GM18505 (cell line): ENCODE data around the gene CS.
"Not testable (repeated sequence)": the region's sequence is repeated elsewhere in the genome, so short reads cannot be mapped to it uniquely, and the experiment has no call there.

Experiments
- ATAC-seq: cut with Tn5 transposase; IDR thresholded peaks from one replicate; pipeline ENCODE4 v1.9.1; 2021; ENCODE audit not compliant: unreplicated experiment
- POLR2A ChIP-seq: IDR thresholded peaks from 4 replicates; pipeline ENCODE4 v1.6.1; 2011; ENCODE audit warnings: borderline replicate concordance; ENCODE audit not compliant: insufficient read depth, insufficient read length; ENCODE audit errors: extremely low read depth

CS gene

GRCh38 chr12:56280849-56281248 is 19.3 kb downstream of the CS start:
- TF ChIP-seq POLR2A, result no peak
- ATAC-seq, result no peak

DNA sequence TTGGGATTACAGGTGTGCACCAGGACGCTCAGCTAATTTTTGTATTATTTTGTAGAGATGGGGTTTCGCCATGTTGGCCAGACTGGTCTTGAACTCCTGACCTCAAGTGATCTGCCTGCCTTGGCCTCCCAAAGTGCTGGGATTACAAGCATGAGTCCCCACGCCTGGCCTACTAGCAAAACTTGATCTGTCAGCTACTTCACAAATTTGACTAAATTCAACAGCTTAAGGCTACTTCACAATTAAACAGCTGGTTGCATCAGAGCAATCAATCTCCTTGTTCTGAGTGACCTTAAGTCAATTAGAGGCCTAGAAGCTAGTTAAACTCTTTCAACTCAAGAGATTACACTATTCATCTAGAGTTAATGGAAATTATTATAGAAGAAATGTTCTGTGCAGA is 21.2 kb downstream of the CS start:
- TF ChIP-seq POLR2A, result no peak
- ATAC-seq, result no peak

DNA sequence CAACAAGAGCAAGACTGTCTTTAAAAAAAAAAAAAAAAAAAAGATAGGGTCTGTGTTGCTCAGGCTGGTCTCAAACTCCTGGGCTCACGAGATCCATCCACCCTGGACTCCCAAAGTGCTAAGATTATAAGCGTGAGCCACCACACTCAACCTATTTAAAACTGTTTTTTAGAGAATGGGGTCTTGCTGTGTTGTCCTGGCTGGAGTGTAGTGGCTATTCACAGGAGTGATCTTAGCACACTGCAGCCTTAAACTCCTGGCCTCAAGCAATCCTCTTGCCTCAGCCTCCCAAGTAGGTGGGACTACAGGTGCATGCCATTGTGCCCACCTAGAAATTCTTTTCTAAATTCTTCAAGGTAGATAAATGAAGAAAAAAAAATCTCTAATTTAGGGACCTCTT is 25.8 kb downstream of the CS start:
- TF ChIP-seq POLR2A, result no peak

GRCh38 chr12:56272468-56272867 is 27.7 kb downstream of the CS start:
- ATAC-seq, result not testable (repeated sequence)

More for the DNA sequence above, 25.8 kb downstream of the CS start:
- ATAC-seq, result no peak

- no peak for TF ChIP-seq POLR2A
- ATAC-seq, result no peak
These were observed 29.1 kb downstream of the CS start for GRCh38 chr12:56271031-56271430.

DNA sequence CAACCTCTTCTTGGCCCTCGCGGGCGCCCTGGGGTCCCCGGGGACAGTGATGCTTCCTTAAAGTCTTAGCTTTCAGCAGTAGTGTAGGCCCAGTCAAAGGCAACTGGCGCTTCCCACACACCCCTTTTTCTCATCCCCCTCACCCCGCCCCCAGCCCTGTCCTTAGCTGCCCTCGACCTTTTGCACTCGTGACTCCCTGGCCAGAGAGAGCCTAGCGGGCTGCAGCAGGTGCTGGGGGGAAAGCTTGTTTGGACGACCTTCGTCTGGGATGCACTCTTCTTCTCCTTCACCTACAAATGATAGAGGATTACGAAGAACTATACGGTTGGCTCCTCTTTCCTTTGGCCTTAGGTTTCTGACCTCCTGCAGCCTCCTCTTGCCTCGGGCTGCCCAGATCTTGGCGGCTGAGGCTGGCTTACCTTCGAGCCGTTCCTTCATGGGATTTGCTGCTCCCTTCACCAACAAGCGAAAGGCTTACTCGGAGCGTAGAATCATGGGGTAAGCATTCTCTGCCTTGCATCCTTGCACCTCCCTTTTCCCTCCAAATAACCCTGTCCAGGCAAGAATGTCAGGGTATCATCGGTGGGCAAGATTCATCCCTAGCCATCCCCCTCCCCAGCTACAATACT is 32.6 kb downstream of the CS start:
- ATAC-seq, result peak; percentile 15
- no peak for TF ChIP-seq POLR2A

DNA sequence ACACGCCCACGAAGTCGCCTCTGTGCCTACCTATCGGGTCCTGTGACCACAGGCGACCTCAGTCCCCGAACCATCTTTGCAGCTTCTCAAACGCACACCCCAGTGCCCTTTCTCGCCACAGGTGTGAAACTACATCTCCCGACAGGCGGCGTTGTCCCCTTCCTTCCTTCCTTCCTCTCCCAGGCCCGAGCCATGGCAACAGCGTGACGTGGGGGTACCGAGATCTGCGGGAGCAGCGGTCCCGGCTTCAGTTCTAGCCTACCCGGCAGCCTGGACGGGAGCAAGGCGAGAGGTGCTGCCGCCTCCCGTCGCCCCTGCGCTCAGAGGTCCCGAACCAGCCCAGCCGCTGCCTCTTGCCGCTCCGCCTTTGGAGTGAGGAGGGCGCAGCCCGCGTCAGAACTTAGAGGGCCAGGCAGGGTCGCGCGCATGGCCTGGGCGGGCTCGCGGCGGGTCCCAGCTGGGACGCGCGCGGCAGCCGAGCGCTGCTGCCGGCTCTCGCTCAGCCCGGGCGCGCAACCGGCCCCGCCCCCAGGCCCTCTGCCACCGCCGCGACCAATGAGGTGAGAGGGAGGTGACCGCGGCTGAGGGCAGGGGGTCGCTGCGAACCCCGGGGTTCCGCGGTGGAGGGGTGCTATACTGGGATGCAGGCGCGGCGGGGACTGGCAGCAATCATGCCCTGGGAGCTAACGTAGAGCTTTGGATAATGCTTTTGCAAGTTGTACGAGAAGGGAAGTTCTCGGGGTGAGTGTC is 33.3 kb downstream of the CS start, which contains the start of gene COQ10A:
Gene COQ10A, plus strand, starts transcription at position 250 of the 750 bp plus-strand sequence. Its CDS starts 177 bp downstream, at position 427.
- ATAC-seq, result peak; percentile 85

GRCh38 chr12:56266068-56266692 is 34.0 kb downstream of the CS start:
- ATAC-seq, result not testable (repeated sequence)

More for the DNA sequence above, 33.3 kb downstream of the CS start, which contains the start of gene COQ10A:
- TF ChIP-seq POLR2A, result peak; percentile 88

GRCh38 chr12:56262955-56263354 is 37.2 kb downstream of the CS start:
- not testable (repeated sequence) for ATAC-seq

GRCh38 chr12:56261503-56262232 is 38.5 kb downstream of the CS start:
- ATAC-seq, result no peak
- TF ChIP-seq POLR2A, result no peak

DNA sequence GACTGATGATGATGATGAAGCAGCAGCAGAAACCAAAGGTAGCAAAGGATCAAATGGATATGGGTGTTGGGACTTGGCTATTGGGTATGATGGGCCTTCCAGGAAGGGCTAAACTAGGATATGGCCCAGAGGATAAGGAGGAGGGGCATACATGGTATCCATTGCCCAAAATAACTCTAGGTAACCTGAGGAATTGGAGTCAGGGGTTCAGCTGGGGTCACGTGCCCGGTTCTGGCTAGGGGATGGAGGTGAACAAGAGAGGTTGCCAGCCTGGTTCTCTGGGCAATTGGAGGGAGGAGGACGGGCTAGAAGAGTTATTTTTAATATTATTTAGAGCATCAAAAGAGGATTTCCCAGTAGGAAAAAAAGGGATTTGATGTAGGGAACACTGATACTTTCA is 39.2 kb downstream of the CS start:
- no peak for TF ChIP-seq POLR2A
- no peak for ATAC-seq

DNA sequence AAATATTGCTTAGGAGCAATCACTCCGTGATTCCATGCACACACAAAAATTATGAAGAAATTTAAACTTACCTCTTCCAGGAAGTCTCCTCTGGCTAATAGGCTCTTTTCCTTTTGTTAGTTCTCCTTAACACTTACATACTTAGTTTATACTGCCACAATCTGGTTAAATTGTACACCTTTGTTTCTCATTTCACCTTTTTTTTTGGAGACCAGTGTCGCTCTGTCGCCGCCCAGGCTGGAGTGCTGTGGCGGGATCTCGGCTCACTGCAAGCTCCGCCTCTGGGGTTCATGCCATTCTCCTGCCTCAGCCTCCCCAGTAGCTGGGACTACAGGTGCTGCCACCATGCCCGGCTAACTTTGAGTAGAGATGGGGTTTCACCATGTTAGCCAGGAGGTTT is 39.8 kb downstream of the CS start:
- no peak for ATAC-seq

GRCh38 chr12:56258820-56259183 is 41.3 kb downstream of the CS start:
- ATAC-seq, result no peak
- TF ChIP-seq POLR2A, result no peak

More for the DNA sequence above, 39.8 kb downstream of the CS start:
- no peak for TF ChIP-seq POLR2A

DNA sequence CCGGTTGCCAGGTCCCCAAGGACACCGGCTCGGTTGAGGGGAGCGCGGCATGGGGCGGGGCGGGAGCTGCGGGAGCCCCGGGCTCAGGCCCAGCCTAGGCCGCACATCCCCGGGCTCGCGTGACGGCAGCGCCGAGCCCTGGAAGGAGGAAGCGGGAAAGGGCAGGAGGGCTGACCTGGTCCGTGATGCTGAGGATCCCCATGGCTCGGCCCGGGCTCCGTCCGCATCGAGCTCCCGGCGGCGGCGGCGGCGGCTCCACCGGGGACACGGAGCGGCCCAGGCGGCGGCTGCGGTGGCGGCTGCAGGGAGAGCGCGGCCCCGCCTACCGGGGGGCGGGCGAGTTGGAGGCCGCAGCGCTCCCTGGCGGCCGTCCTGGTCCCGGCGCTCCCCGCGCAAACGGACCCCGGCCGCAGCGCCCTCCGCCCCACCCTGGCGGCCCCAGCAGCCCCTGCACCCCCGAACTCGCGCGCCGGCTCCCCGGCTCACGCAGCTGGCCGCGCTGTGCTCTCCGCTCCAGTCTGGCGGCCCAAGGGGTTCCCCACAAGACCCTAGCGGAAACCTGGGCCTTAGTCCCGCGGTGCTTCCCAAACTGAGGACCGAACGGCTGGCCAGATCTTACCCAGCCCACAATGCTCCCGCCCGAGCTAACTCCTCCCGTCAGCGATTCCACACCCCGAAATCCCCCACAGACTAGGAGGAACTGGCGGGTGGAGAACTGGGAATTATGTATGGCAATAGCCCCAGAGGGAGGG is 41.9 kb downstream of the CS start, which contains the start of gene ANKRD52:
Gene ANKRD52, minus strand, starts transcription at position 317 of the 752 bp plus-strand sequence. Its CDS starts 115 bp downstream, at position 202.
- peak; percentile 67 for TF ChIP-seq POLR2A
- ATAC-seq, result peak; percentile 93
